ENCODE measurements around the gene ZMYM2.
A peak's percentile ranks its signal among the peaks of the same experiment; 100 is the strongest.
"Not testable (repeated sequence)": the region's sequence is repeated elsewhere in the genome, so short reads cannot be mapped to it uniquely, and the experiment has no call there.

Gene ZMYM2

DNA sequence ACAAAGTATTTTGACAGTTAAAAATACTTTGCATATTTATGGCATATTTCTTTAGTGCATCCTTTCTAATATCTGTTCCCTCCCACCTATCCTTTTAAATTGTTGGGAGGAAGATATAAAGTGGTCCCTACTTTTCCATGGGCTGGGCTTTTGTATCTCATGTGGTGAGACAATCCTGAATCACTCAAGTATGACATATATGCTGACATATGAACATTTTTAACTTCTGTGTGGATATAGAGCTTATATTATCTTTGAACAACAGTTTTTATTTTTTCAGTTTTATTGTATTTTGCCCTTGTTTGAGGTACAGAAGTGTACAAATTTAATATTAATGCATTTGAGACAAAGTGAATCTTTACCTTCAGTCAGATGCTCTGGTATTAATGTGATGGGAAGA, 3.4 kb downstream of the ZMYM2 start:
- no peak for ATAC-seq (ENCODE audit: insufficient read depth, low read depth)
- peak overlapping the region; percentile 94; the same call in 1 of the 2 replicates for H3K4me2 ChIP-seq (ENCODE audit: insufficient read depth, low read length)
- H3K27me3 ChIP-seq (ENCODE audit: insufficient read depth, low read length, poor library complexity): peaks cover 5% of the 10 kb centered on the region
- H3K4me1 ChIP-seq (ENCODE audit: insufficient read depth, low read length): peaks cover 42% of the 10 kb centered on the region
- peaks cover 74% of the 10 kb centered on the region for H3K79me2 ChIP-seq (ENCODE audit: insufficient read depth, low read length)
- DNase-seq: no peak
- H2AFZ ChIP-seq (ENCODE audit: low read depth, low read length): no peak overlapping the region
- H3K27ac ChIP-seq (ENCODE audit: low read length): no peak overlapping the region
- peaks cover 49% of the 10 kb centered on the region for H3K36me3 ChIP-seq (ENCODE audit: insufficient read depth, low read length)
- no peak overlapping the region for H3K4me3 ChIP-seq (ENCODE audit: low read depth in 1 of 2, low read length in 2 of 2)
- peaks cover 21% of the 10 kb centered on the region for H4K20me1 ChIP-seq (ENCODE audit: insufficient read depth, low read length)
- no peak overlapping the region for H3K9ac ChIP-seq (ENCODE audit: low read depth, low read length)
- TF ChIP-seq, protein P1, sequence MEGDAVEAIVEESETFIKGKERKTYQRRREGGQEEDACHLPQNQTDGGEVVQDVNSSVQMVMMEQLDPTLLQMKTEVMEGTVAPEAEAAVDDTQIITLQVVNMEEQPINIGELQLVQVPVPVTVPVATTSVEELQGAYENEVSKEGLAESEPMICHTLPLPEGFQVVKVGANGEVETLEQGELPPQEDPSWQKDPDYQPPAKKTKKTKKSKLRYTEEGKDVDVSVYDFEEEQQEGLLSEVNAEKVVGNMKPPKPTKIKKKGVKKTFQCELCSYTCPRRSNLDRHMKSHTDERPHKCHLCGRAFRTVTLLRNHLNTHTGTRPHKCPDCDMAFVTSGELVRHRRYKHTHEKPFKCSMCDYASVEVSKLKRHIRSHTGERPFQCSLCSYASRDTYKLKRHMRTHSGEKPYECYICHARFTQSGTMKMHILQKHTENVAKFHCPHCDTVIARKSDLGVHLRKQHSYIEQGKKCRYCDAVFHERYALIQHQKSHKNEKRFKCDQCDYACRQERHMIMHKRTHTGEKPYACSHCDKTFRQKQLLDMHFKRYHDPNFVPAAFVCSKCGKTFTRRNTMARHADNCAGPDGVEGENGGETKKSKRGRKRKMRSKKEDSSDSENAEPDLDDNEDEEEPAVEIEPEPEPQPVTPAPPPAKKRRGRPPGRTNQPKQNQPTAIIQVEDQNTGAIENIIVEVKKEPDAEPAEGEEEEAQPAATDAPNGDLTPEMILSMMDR (IDR thresholded peaks at IDR 0.05; ENCODE audit: borderline replicate concordance, extremely low read depth, low read length, poor library complexity, severe bottlenecking): no peak
- TF ChIP-seq EZH2 (IDR thresholded peaks at IDR 0.05; ENCODE audit: borderline replicate concordance, low read depth, low read length, severe bottlenecking): no peak
- no peaks in the 10 kb centered on the region for H3K9me3 ChIP-seq (ENCODE audit: insufficient read depth, low read length, severe bottlenecking)

DNA sequence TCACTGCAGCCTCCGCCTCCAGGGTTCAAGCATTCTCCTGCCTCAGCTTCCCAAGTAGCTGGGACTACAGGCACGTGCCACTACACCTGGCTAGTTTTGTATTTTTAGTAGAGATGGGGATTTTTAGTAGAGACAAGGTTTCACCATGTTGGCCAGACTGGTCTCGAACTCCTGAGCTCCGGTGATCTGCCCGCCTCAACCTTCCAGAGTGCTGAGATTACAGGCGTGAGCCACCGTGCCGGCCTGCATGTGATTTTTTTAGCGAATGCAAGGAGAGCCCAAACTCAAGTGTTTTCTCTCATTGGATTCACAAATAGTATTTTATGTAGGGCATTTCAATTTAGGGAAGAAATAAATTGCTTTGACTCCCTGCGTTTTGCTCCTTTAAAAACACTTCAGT, 4.4 kb downstream of the ZMYM2 start:
- ATAC-seq (ENCODE audit: insufficient read depth, low read depth) (no peak), DNase-seq (no peak)
- Histone ChIP-seq H3K27ac (ENCODE audit: low read length) (no peak overlapping the region), H3K4me1 (ENCODE audit: insufficient read depth, low read length) (peaks cover 36% of the 10 kb centered on the region), H3K4me2 (ENCODE audit: insufficient read depth, low read length) (peak overlapping the region; percentile 5; the same call in 1 of the 2 replicates), H3K79me2 (ENCODE audit: insufficient read depth, low read length) (peaks cover 84% of the 10 kb centered on the region), H4K20me1 (ENCODE audit: insufficient read depth, low read length) (peaks cover 24% of the 10 kb centered on the region), H3K36me3 (ENCODE audit: insufficient read depth, low read length) (peaks cover 59% of the 10 kb centered on the region), H3K4me3 (ENCODE audit: low read depth in 1 of 2, low read length in 2 of 2) (no peak overlapping the region), H3K9me3 (ENCODE audit: insufficient read depth, low read length, severe bottlenecking) (no peaks in the 10 kb centered on the region), H2AFZ (ENCODE audit: low read depth, low read length) (no peak overlapping the region), H3K27me3 (ENCODE audit: insufficient read depth, low read length, poor library complexity) (no peaks in the 10 kb centered on the region), H3K9ac (ENCODE audit: low read depth, low read length) (no peak overlapping the region)
- TF ChIP-seq EZH2 (IDR thresholded peaks at IDR 0.05; ENCODE audit: borderline replicate concordance, low read depth, low read length, severe bottlenecking): no peak
- TF ChIP-seq, protein P1 (IDR thresholded peaks at IDR 0.05; ENCODE audit: borderline replicate concordance, extremely low read depth, low read length, poor library complexity, severe bottlenecking): no peak

DNA sequence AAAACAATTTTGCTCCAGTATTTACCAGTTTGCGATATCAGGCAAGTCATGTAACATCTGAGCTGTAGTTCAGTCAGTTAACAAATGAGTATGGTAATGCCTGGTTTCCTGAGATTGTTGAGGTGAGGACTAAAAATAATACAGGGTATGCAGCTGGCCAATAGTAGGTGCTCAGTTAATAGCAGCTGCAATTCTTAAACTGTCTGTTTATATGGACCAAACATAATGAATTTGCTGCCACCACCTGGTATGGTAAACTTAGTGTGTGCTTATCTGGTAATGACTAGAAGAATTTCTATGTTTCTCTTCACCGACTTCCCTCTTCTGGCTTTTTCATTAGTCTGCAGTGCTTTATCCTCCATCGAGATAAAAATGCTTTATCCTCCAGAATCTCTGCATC, 9.1 kb downstream of the ZMYM2 start:
- Histone ChIP-seq H3K79me2 (ENCODE audit: insufficient read depth, low read length) (peaks cover 95% of the 10 kb centered on the region), H3K4me3 (ENCODE audit: low read depth in 1 of 2, low read length in 2 of 2) (no peak overlapping the region), H3K27ac (ENCODE audit: low read length) (no peak overlapping the region), H2AFZ (ENCODE audit: low read depth, low read length) (no peak overlapping the region), H3K4me1 (ENCODE audit: insufficient read depth, low read length) (peaks cover 7% of the 10 kb centered on the region; the same call in 1 of the 2 replicates), H3K4me2 (ENCODE audit: insufficient read depth, low read length) (no peak overlapping the region), H3K9ac (ENCODE audit: low read depth, low read length) (no peak overlapping the region), H4K20me1 (ENCODE audit: insufficient read depth, low read length) (peaks cover 23% of the 10 kb centered on the region), H3K27me3 (ENCODE audit: insufficient read depth, low read length, poor library complexity) (no peaks in the 10 kb centered on the region), H3K36me3 (ENCODE audit: insufficient read depth, low read length) (peaks cover 59% of the 10 kb centered on the region), H3K9me3 (ENCODE audit: insufficient read depth, low read length, severe bottlenecking) (no peaks in the 10 kb centered on the region)
- DNase-seq: no peak
- peak; percentile 60; the same call in 2 of the 3 replicates for ATAC-seq (ENCODE audit: insufficient read depth, low read depth)
- no peak for TF ChIP-seq EZH2 (IDR thresholded peaks at IDR 0.05; ENCODE audit: borderline replicate concordance, low read depth, low read length, severe bottlenecking)
- TF ChIP-seq, protein P1 (IDR thresholded peaks at IDR 0.05; ENCODE audit: borderline replicate concordance, extremely low read depth, low read length, poor library complexity, severe bottlenecking): peak; percentile 16

DNA sequence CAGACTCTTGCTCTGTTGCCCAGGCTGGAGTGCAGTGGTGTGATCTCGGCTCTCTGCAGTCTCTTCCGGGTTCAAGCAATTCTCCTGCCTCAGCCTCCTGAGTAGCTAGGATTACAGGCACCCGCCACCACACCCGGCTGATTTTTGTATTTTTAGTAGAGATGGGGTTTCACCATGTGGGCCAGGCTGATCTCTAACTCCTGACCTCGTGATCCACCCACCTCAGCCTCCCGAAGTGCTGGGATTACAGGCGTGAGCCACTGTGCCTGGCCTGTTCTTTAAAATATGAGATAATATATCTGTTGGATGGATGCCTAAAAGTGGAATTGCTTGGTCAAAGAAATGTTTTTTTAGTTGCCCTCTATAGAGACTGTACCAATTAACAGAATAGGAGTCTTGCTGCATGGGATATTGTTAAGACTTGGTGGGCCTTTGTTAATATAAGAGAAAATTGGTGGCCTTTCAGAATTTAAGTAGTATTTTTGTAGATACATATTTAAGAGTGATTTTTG, 16.0 kb downstream of the ZMYM2 start:
- Histone ChIP-seq H3K79me2 (ENCODE audit: insufficient read depth, low read length) (peaks cover 89% of the 10 kb centered on the region), H3K36me3 (ENCODE audit: insufficient read depth, low read length) (peaks cover 60% of the 10 kb centered on the region)
- not testable (repeated sequence) for H4K20me1 ChIP-seq (ENCODE audit: insufficient read depth, low read length); H3K27ac ChIP-seq (ENCODE audit: low read length); H3K4me2 ChIP-seq (ENCODE audit: insufficient read depth, low read length); DNase-seq; H3K9me3 ChIP-seq (ENCODE audit: insufficient read depth, low read length, severe bottlenecking); ATAC-seq (ENCODE audit: insufficient read depth, low read depth); H3K9ac ChIP-seq (ENCODE audit: low read depth, low read length); H2AFZ ChIP-seq (ENCODE audit: low read depth, low read length); H3K4me1 ChIP-seq (ENCODE audit: insufficient read depth, low read length); H3K4me3 ChIP-seq (ENCODE audit: low read depth in 1 of 2, low read length in 2 of 2); H3K27me3 ChIP-seq (ENCODE audit: insufficient read depth, low read length, poor library complexity)
